Body of pancreas (tissue), 4 donors: ENCODE data around the gene SMOC2.

Experiments
- POLR2A ChIP-seq, 3 donors: fragments of 450-650 bp; IDR thresholded peaks; one replicate each; pipeline ENCODE4 v1.6.1; 2016; ENCODE audit warnings: antibody characterized with exemption in 3 of 3, mild to moderate bottlenecking in 2 of 3
- TF ChIP-seq, protein P1 (sequence below), 7 experiments: fragments of 450-650 bp in 4 of 7; fragments of 200-600 bp in 3 of 7; sonication (generic) in 3 of 7; IDR thresholded peaks; one replicate each; pipeline ENCODE4 v1.5.1; 2016 to 2019; ENCODE audit warnings: antibody characterized with exemption in 7 of 7

DNA sequence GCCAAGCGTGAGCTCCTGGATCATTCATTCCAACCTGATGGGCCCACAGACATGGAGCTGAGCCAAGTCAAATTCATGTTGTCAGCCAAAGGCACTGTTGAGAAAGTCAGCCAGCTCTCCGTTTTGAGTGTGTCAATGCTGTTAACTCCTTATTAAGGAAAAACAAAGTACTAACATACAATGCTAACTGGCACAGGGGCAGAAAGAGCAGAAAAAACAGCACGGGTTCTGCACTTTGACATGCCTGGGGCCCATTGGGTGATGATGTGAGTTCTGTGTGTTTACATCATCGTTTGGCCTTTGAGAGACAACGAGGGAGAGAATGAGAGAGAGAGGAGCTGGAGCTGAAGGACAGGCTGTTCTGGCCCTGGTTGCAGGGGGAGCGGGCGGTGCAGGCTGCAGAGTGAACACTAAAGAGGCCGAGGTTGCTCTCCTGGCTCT is 85.9 kb downstream of the SMOC2 start:
- TF ChIP-seq, protein P1, sequence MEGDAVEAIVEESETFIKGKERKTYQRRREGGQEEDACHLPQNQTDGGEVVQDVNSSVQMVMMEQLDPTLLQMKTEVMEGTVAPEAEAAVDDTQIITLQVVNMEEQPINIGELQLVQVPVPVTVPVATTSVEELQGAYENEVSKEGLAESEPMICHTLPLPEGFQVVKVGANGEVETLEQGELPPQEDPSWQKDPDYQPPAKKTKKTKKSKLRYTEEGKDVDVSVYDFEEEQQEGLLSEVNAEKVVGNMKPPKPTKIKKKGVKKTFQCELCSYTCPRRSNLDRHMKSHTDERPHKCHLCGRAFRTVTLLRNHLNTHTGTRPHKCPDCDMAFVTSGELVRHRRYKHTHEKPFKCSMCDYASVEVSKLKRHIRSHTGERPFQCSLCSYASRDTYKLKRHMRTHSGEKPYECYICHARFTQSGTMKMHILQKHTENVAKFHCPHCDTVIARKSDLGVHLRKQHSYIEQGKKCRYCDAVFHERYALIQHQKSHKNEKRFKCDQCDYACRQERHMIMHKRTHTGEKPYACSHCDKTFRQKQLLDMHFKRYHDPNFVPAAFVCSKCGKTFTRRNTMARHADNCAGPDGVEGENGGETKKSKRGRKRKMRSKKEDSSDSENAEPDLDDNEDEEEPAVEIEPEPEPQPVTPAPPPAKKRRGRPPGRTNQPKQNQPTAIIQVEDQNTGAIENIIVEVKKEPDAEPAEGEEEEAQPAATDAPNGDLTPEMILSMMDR (IDR thresholded peaks at IDR 0.05), result no peak
- no peak for TF ChIP-seq POLR2A (IDR thresholded peaks at IDR 0.05)
